Activated CD4-positive, alpha-beta memory T cell treated with anti-CD3 and anti-CD28 coated beads, Interleukin-2, amount 10 ng/mL, durations not matched to agents 7 days and 5 days (primary cell): Measurements from ENCODE around the gene EMILIN3. TPM values are rescaled to one million over a fixed set of nuclear protein-coding genes. Genes with fewer than 3 reads are reported as not detected.

ENCODE experiments used
- CTCF ChIA-PET: fragments of 350-600 bp; sonication (Branson Sonifier 250); formaldehyde crosslinking; loops from one replicate; lab custom pipeline; 2021; ENCODE audit warnings: antibody characterized with exemption, inconsistent platforms; lab: Charles Lee
- POLR2A ChIA-PET: fragments of 350-600 bp; sonication (Branson Sonifier 250); formaldehyde crosslinking; loops from one replicate; lab custom pipeline; 2021; ENCODE audit warnings: antibody characterized with exemption; lab: Charles Lee
- DNase-seq: peaks from one replicate; pipeline ENCODE4 v3.0.0-alpha.2; 2020
- H3K27ac Mint-ChIP-seq: one replicate; pipeline ENCODE4 v1.8.0; 2021; ENCODE audit warnings: mild to moderate bottlenecking, mixed read lengths
- H3K27me3 Mint-ChIP-seq: one replicate; pipeline ENCODE4 v1.8.0; 2021; ENCODE audit warnings: mixed read lengths
- H3K36me3 Mint-ChIP-seq: one replicate; pipeline ENCODE4 v1.8.0; 2021; ENCODE audit warnings: low read depth, mixed read lengths
- H3K4me1 Mint-ChIP-seq: one replicate; pipeline ENCODE4 v1.8.0; 2021; ENCODE audit warnings: mixed read lengths
- H3K4me3 Mint-ChIP-seq: one replicate; pipeline ENCODE4 v1.8.0; 2021; ENCODE audit warnings: mild to moderate bottlenecking, mixed read lengths
- H3K9me3 Mint-ChIP-seq: one replicate; pipeline ENCODE4 v1.8.0; 2021; ENCODE audit warnings: mixed read lengths
- total RNA-seq, 2 experiments: library from RNA; stranded (reverse); gene quantifications; one replicate each; pipeline ENCODE4 v1.2.3, GENCODE V29; 2021

Gene EMILIN3, protein sequence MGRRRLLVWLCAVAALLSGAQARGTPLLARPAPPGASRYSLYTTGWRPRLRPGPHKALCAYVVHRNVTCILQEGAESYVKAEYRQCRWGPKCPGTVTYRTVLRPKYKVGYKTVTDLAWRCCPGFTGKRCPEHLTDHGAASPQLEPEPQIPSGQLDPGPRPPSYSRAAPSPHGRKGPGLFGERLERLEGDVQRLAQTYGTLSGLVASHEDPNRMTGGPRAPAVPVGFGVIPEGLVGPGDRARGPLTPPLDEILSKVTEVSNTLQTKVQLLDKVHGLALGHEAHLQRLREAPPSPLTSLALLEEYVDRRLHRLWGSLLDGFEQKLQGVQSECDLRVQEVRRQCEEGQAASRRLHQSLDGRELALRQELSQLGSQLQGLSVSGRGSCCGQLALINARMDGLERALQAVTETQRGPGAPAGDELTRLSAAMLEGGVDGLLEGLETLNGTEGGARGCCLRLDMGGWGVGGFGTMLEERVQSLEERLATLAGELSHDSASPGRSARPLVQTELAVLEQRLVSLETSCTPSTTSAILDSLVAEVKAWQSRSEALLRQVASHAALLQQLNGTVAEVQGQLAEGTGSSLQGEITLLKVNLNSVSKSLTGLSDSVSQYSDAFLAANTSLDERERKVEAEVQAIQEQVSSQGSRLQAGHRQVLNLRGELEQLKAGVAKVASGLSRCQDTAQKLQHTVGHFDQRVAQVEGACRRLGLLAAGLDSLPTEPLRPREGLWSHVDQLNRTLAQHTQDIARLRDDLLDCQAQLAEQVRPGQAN
- total RNA-seq = not detected

DNA sequence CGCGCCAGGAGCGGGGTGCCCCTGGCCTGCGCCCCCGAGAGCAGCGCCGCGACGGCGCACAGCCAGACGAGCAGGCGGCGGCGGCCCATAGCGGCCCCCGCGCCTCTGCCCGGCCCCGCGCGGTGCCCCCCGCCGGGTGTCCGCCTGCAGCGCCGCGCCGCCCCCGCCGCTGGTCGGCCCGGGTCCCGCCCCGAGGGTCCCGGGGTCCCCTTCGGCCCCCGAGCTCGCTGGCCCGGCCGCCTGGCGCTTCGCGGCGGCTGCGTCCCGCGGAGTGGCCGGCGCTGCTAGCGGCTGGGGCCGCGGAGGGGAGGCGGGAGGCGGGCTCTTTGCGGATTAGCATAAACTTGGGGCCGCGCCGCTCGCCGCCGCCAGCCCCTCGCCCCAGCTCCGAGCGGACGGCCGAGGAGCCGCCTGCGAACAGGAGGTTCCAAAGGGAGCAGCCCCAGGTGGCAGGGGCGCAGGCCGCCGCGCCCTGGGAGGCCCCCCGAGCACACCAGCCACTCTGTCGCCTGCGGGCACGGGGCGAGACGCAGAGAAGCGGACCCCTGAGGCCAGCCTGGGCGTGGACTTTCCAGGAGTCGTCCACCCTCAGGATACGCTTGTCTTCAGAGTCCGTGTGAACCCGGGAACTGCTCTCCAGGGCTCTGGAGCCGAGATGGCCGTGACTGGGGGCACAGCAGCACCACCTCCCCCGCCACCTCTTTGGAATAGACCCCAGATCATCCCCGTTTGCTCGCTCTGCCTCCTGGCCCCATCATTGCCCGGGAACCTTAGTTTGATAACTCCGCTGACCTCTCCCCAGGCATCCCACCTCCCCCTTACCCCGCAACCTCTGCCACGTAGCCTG, at the start of gene EMILIN3:
TSS of gene EMILIN3 (minus strand) at position 273 of the 847 bp plus-strand sequence. CDS start at position 89, 184 bp downstream.
- ChIA-PET POLR2A (no interaction called here), CTCF (no interaction called here)
- Mint-ChIP-seq H3K9me3 (no peaks in the 10 kb centered on the region), H3K27ac (no peak within 1 kb of the TSS), H3K36me3 (no peaks in the 10 kb centered on the region), H3K4me3 (no peak within 1 kb of the TSS), H3K27me3 (peaks cover 30% of the 10 kb centered on the region), H3K4me1 (peaks cover 3% of the 10 kb centered on the region)
- DNase-seq = no peak

GRCh38 chr20:41415191-41415590, 48.6 kb upstream of the EMILIN3 start:
- Mint-ChIP-seq H3K9me3 (no peaks in the 10 kb centered on the region), H3K4me1 (peaks cover 7% of the 10 kb centered on the region), H3K27ac (no peak overlapping the region), H3K27me3 (no peaks in the 10 kb centered on the region), H3K36me3 (peaks cover 22% of the 10 kb centered on the region), H3K4me3 (no peak overlapping the region)
- ChIA-PET POLR2A (no interaction called here), CTCF (no interaction called here)
- no peak for DNase-seq

- H3K4me1 Mint-ChIP-seq = peaks cover 18% of the 10 kb centered on the region
- POLR2A ChIA-PET = no interaction called here
- H3K27ac Mint-ChIP-seq = no peak overlapping the region
- H3K27me3 Mint-ChIP-seq = no peaks in the 10 kb centered on the region
- CTCF ChIA-PET = no interaction called here
- DNase-seq = no peak
- H3K9me3 Mint-ChIP-seq = no peaks in the 10 kb centered on the region
- H3K36me3 Mint-ChIP-seq = peaks cover 20% of the 10 kb centered on the region
- H3K4me3 Mint-ChIP-seq = no peak overlapping the region
Measured at GRCh38 chr20:41413169-41413568, 46.6 kb upstream of the EMILIN3 start.

GRCh38 chr20:41412324-41413120, 45.9 kb upstream of the EMILIN3 start:
- POLR2A ChIA-PET = no interaction called here
- Mint-ChIP-seq H3K9me3 (no peaks in the 10 kb centered on the region), H3K27ac (peak overlapping the region; percentile 11), H3K4me1 (peaks cover 22% of the 10 kb centered on the region), H3K27me3 (no peaks in the 10 kb centered on the region), H3K4me3 (no peak overlapping the region), H3K36me3 (peaks cover 20% of the 10 kb centered on the region)
- CTCF ChIA-PET = no interaction called here
- DNase-seq = no peak

DNA sequence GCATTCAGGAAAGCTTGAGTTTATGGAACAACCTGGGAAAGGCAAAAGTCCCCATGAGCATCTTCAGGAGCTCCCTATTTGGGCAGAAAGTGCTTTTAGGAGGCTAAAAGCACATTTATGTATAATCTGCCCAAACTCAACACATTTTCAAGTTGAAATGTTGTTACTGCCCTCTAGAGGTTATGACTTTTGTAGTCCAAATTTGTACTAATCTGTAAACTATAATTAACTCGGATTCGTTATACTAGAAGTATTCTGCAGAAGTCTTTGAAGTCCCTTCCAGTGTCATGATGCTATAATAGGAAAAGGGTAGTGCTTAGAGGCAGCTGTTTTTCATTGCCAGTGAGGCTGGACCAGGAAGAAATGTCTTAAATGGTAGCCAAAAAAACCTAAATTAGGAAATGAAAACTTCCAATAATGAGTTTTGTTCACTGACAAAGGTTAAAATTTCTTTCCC, 44.8 kb upstream of the EMILIN3 start:
- H3K4me3 Mint-ChIP-seq = no peak overlapping the region
- POLR2A ChIA-PET = no interaction called here
- H3K4me1 Mint-ChIP-seq = peaks cover 26% of the 10 kb centered on the region
- CTCF ChIA-PET = interaction anchor here (0.6 to 2.4 kb wide), 6 partner anchors 9 to 294 kb away, joined by 3 to 13 read pairs (median 3); no protein-coding TSS in a partner anchor
- H3K27ac Mint-ChIP-seq = no peak overlapping the region
- peaks cover 22% of the 10 kb centered on the region for H3K36me3 Mint-ChIP-seq
- no peaks in the 10 kb centered on the region for H3K27me3 Mint-ChIP-seq
- DNase-seq = no peak
- no peaks in the 10 kb centered on the region for H3K9me3 Mint-ChIP-seq

GRCh38 chr20:41408986-41409385, 42.4 kb upstream of the EMILIN3 start:
- ChIA-PET POLR2A (no interaction called here), CTCF (interaction anchor here (0.6 to 1.9 kb wide), 3 partner anchors 7 to 69 kb away, joined by 3 to 6 read pairs (median 6); partner anchors contain the start of gene LPIN3)
- H3K4me3 Mint-ChIP-seq = no peak overlapping the region
- no peaks in the 10 kb centered on the region for H3K9me3 Mint-ChIP-seq
- H3K27ac Mint-ChIP-seq = peak overlapping the region; percentile 24
- H3K36me3 Mint-ChIP-seq = peaks cover 14% of the 10 kb centered on the region
- peaks cover 26% of the 10 kb centered on the region for H3K4me1 Mint-ChIP-seq
- no peak for DNase-seq
- no peaks in the 10 kb centered on the region for H3K27me3 Mint-ChIP-seq

- no peak overlapping the region for H3K4me3 Mint-ChIP-seq
- H3K27ac Mint-ChIP-seq = peak overlapping the region; percentile 44
- H3K36me3 Mint-ChIP-seq = peaks cover 7% of the 10 kb centered on the region
- POLR2A ChIA-PET = no interaction called here
- H3K4me1 Mint-ChIP-seq = peaks cover 21% of the 10 kb centered on the region
- peak; percentile 53 for DNase-seq
- no peaks in the 10 kb centered on the region for H3K27me3 Mint-ChIP-seq
- CTCF ChIA-PET = interaction anchor here (1.9 kb wide), 1 partner anchor 68 kb away, joined by 6 read pairs; the partner anchor contains the start of gene LPIN3
- no peaks in the 10 kb centered on the region for H3K9me3 Mint-ChIP-seq
Measured at GRCh38 chr20:41408156-41408794, 41.7 kb upstream of the EMILIN3 start.

DNA sequence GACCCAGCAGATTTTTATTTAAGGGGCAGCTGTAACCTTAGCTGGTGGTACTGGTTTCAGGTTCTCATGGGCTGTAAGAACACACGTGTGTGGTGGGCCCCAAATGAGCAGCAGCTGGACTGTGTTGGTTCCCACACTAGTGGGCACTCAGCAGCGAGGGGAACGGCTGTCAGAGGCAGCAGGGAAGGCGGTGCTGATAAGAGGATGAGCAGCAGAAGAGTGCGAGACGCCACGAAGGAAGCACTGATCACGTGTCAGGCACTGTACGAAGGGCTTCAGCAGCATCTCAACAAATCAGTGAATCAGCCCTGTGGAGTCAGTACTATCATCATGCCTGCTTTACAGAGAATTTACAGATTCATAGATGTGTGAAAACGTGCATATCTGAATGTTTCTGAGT, 41.0 kb upstream of the EMILIN3 start:
- no peak overlapping the region for H3K4me3 Mint-ChIP-seq
- ChIA-PET CTCF (interaction anchor here (1.9 kb wide), 1 partner anchor 68 kb away, joined by 6 read pairs; the partner anchor contains the start of gene LPIN3), POLR2A (no interaction called here)
- DNase-seq = no peak
- H3K36me3 Mint-ChIP-seq = peaks cover 7% of the 10 kb centered on the region
- no peak overlapping the region for H3K27ac Mint-ChIP-seq
- H3K4me1 Mint-ChIP-seq = peaks cover 21% of the 10 kb centered on the region
- no peaks in the 10 kb centered on the region for H3K9me3 Mint-ChIP-seq
- H3K27me3 Mint-ChIP-seq = no peaks in the 10 kb centered on the region

- POLR2A ChIA-PET = no interaction called here
- H3K4me3 Mint-ChIP-seq = no peak overlapping the region
Measured at GRCh38 chr20:41406896-41407444, 40.4 kb upstream of the EMILIN3 start.

DNA sequence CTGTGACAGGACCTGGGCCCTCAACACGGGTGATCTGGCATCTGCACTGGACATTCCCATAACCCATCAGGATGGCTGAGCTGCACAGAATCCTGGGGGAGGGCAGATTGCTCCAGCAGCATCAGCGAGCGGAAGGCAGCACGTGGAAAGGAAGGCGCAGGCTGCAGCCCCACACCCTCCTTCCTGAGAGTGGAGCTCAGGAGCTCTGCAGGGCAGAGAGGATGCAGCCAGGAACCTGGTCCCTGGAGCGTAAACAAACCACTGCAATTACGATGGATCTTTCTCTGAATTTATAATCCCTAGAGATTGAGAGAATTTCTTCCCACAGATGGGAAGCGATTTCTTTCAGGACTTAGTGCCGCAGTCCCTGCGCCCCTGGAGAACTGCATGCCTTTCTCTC, 39.7 kb upstream of the EMILIN3 start:
- H3K4me3 Mint-ChIP-seq = no peak overlapping the region
- H3K9me3 Mint-ChIP-seq = no peaks in the 10 kb centered on the region
- H3K4me1 Mint-ChIP-seq = peaks cover 21% of the 10 kb centered on the region
- peaks cover 7% of the 10 kb centered on the region for H3K36me3 Mint-ChIP-seq
- no peak for DNase-seq
- ChIA-PET POLR2A (no interaction called here), CTCF (no interaction called here)
- H3K27ac Mint-ChIP-seq = no peak overlapping the region
- H3K27me3 Mint-ChIP-seq = no peaks in the 10 kb centered on the region

More at GRCh38 chr20:41406896-41407444, 40.4 kb upstream of the EMILIN3 start:
- CTCF ChIA-PET = interaction anchor here (1.9 kb wide), 1 partner anchor 67 kb away, joined by 6 read pairs; the partner anchor contains the start of gene LPIN3
- Mint-ChIP-seq H3K4me1 (peaks cover 21% of the 10 kb centered on the region), H3K27me3 (no peaks in the 10 kb centered on the region), H3K27ac (no peak overlapping the region), H3K36me3 (peaks cover 7% of the 10 kb centered on the region), H3K9me3 (no peaks in the 10 kb centered on the region)
- no peak for DNase-seq

- H3K4me3 Mint-ChIP-seq = no peak overlapping the region
- H3K9me3 Mint-ChIP-seq = no peaks in the 10 kb centered on the region
- H3K27me3 Mint-ChIP-seq = no peaks in the 10 kb centered on the region
- H3K4me1 Mint-ChIP-seq = peaks cover 21% of the 10 kb centered on the region
- H3K27ac Mint-ChIP-seq = no peak overlapping the region
- ChIA-PET CTCF (no interaction called here), POLR2A (no interaction called here)
- DNase-seq = no peak
- H3K36me3 Mint-ChIP-seq = peaks cover 7% of the 10 kb centered on the region
Measured at GRCh38 chr20:41405436-41405835, 38.8 kb upstream of the EMILIN3 start.
